Measurements from ENCODE around the gene ACAA1.
"Not testable (repeated sequence)": the region's sequence is repeated elsewhere in the genome, so short reads cannot be mapped to it uniquely, and the experiment has no call there.

The ACAA1 gene

DNA sequence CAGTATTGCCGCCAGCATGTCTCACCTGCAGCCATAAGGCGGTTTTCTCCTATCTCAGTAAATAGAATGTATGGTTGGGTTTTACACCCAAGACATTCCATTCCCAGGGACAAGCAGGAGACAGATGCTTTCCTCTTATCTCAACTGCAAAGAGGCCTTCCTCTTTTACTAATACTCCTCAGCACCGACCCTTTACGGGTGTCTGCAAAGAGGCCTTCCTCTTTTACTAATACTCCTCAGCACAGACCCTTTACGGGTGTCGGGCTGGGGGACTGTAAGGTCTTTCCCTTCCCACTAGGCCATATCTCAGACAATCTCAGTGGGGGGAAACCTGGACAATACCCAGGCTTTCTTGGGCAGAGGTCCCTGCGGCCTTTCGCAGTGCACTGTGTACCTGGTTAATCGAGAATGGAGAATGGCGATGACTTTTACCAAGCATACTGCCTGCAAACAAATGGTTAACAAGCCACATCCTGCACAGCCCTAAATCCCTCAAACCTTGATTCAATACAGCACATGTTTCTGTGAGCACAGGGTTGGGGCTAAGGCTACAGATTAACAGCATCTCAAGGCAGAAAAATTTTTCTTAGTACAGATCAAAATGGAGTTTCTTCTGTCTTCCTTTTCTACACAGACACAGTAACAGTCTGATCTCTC is 1.2 kb downstream of the ACAA1 start:
- not testable (repeated sequence) for DNase-seq (ENCODE audit: low spot score)

DNA sequence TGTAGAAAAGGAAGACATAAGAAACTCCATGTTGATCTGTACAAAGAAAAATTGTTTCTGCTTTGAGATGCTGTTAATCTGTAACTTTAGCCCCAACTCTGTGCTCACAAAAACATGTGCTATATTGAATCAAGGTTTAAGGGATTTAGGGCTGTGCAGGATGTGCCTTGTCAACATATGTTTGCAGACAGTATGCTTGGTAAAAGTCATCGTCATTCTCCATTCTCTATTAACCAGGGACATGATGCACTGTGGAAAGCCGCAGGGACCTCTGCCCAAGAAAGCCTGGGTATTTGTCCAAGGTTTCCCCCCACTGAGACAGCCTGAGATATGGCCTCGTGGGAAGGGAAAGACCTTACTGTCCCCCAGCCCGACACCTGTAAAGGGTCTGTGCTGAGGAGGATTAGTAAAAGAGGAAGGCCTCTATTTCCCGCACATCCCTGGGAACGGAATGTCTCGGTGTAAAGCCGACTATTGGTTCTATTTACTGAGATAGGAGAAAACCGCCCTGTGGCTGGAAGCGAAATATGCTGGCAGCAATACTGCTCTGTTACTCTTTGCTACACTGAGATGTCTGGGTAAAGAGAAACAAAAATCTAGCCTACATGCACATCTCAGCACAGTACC is 2.3 kb downstream of the ACAA1 start:
- DNase-seq (ENCODE audit: low spot score): not testable (repeated sequence)

GRCh38 chr3:38133557-38134405 is 3.1 kb downstream of the ACAA1 start:
- no peak for DNase-seq (ENCODE audit: low spot score)

GRCh38 chr3:38133209-38133556 is 3.7 kb downstream of the ACAA1 start:
- DNase-seq (ENCODE audit: low spot score): no peak

GRCh38 chr3:38131621-38132369 is 5.1 kb downstream of the ACAA1 start:
- peak; percentile 52 for DNase-seq (ENCODE audit: low spot score)

DNA sequence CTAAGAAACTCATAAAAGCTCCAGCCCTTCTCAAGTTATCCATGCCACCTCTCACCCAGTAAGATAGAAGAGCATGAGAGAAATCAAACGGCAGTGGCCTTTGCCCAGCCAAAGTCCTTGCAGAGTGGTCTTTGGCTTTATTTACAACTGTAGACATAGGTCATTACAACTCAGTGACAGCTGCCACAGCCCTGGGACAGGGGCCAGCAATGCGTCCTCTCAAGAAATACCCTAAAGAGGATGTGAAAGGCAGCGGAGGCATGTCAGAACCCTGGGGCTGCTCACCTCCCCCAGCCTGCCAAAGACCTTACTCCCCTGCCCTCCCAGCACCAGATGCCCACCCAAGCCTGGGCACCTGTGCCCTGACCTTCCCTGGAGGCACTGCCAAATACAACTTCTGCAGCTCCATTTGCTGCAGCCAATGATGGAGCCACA is 6.3 kb downstream of the ACAA1 start:
- no peak for DNase-seq (ENCODE audit: low spot score)

DNA sequence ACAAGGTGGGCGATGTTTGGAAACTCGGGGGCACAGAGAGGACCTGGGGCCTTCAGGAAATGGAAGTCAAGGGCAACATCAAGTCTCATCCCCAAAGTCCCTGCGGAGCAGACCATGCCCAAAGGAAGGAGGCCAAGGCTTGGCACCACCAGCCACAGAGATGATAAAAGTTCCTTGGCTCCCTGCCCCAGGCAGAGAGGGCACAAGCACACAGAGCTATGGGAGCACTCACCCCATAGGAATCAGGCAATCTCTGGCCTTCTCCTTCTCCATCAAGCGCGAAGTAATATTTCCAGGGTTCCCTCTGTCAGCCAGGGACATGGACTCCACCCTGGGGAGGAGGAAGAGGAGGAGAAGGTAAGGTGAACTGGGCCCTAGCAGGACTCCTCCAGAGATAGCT is 7.9 kb downstream of the ACAA1 start:
- no peak for DNase-seq (ENCODE audit: low spot score)

DNA sequence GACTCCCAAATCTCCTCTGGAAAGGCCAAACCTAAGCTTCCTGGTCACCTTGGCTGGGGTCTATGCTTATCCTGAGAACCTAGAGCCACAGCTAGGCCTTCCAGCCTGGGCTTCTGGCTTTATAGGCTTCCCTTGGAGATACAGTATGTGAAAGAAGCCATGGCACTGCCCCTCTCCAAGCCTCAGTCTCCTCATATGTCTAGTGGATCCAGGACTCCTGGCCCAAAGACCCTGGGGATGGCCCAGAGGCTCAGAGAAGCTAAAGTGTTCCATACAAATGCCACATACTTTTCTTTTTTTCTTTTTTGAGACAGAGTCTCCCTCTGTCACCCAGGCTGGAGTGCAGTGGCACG is 8.6 kb downstream of the ACAA1 start:
- no peak for DNase-seq (ENCODE audit: low spot score)

- DNase-seq (ENCODE audit: low spot score): no peak
Observed at GRCh38 chr3:38127611-38128302, 9.2 kb downstream of the ACAA1 start.

- no peak for DNase-seq (ENCODE audit: low spot score)
Observed at GRCh38 chr3:38126121-38126892, 10.6 kb downstream of the ACAA1 start.

GRCh38 chr3:38125305-38126120 is 11.4 kb downstream of the ACAA1 start:
- DNase-seq (ENCODE audit: low spot score): no peak

DNA sequence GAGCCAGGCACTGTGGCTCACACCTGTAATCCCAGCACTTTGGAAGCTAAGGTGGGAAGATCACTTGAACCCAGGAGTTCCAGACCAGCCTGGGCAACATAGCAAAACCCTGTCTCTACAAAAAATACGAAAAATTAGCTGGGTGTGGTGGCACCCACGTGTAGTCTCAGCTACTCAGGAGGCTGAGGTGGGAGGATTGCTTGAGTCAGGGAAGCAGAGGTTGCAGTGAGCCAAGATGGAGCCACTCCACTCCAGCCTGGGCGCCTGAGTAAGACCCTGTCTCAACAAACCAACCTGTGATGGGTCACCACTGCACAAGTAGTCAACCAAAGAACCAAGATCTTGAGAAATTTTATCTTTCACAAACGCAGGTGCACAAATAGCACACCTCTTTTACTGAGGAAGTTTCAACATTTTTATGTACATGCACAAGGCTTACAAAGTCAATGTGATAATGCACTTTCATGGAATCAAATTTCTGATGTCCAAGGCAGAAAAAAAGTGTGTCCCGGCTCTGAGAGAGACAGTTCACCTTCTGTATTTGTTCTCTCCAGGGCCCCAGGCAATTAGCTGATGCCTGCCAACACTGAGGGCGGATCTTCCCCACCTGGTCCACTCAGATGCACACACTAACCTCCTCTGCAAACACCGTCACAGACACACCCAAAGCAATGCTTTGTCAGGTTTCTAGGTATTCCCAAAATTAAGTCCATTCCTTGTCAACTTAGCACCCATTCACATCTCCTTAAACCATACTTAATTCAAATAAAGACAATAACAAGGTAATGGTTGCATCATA is 12.4 kb downstream of the ACAA1 start:
- DNase-seq (ENCODE audit: low spot score): no peak

DNA sequence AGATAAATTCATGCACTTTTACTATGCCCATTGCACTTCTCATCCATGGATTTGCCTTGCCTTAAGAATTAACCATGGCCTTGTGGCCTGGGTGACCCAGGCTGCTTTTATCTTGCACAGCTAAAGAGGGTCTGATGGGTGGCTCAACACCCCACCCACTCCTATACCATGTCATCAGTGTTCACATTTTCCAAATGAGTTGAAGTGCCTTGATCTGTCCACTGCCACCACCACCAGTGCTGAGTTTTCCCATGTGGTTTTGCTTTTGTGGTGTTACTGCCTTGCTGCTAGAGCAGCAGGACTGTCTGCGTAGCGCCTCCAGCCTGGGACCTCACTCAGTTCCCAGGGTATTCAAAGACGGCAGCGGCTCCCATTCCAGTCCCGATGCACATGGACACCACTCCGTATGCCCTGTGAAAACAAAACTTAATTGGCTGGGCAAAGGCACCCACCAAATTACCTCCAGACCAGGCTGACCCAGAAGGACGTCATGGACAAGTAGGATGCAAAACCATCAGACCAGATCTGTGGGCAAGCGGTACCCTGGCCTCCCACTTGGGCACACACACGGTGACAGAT is 14.1 kb downstream of the ACAA1 start:
- DNase-seq (ENCODE audit: low spot score): no peak

DNA sequence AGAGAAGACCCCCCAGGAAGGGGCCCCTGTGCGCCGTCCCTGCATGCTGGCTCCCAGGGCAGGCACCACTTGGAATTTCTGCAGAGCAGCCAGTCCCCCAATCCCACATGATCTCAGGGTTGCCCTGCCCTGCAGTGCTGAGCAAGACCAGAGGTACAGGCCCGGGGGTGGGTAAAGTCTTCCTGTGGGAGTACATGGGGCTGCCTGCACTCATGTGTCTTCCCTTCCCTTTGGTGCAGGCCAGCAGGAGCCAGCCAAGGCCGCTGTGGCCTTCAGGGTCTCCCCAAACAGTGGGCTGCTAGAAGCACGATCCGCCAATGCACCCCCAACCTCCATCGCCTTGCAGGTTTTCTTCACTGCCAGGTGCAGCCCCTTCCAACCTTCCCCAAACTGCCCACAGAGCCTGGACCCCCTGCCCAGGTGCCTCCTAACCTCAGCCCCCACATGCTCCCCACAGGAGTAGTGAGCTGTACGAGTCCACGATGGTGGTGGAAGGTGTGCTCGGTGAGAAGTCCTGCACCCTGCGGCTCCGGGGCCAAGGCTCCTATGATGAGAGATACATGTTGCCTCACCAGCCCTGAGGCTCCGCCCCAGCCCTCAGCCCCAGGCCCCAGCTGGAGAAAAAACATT is 15.0 kb downstream of the ACAA1 start:
- no peak for DNase-seq (ENCODE audit: low spot score)

GRCh38 chr3:38121451-38121831 is 15.5 kb downstream of the ACAA1 start:
- DNase-seq (ENCODE audit: low spot score): no peak

- no peak for DNase-seq (ENCODE audit: low spot score)
Observed at GRCh38 chr3:38120693-38121450, 16.1 kb downstream of the ACAA1 start.

- DNase-seq (ENCODE audit: low spot score): no peak
Observed at GRCh38 chr3:38119821-38120692, 16.9 kb downstream of the ACAA1 start.

Measured in hematopoietic multipotent progenitor cell treated with erythropoietin and hydrocortisone succinate and interleukin-3 and kit ligand, for 15 days (in vitro differentiated cells).